HG03139 (cell line): ENCODE data around the gene ACP4.
"Not testable (repeated sequence)": the region's sequence is repeated elsewhere in the genome, so short reads cannot be mapped to it uniquely, and the experiment has no call there.

Source experiments
- ATAC-seq: cut with Tn5 transposase; IDR thresholded peaks from one replicate; pipeline ENCODE4 v1.9.1; 2021; ENCODE audit not compliant: unreplicated experiment

The ACP4 gene

GRCh38 chr19:50773454-50773853 is 16.8 kb upstream of the ACP4 start:
- not testable (repeated sequence) for ATAC-seq

- ATAC-seq: no peak
Observed at GRCh38 chr19:50776131-50776530, 14.1 kb upstream of the ACP4 start.

- ATAC-seq: no peak
Observed at GRCh38 chr19:50777261-50777660, 13.0 kb upstream of the ACP4 start.

- ATAC-seq: no peak
Observed at GRCh38 chr19:50777830-50778303, 12.3 kb upstream of the ACP4 start.

GRCh38 chr19:50778906-50779430 is 11.2 kb upstream of the ACP4 start:
- ATAC-seq: no peak

GRCh38 chr19:50779504-50780457 is 10.4 kb upstream of the ACP4 start:
- no peak for ATAC-seq

- no peak for ATAC-seq
Observed at GRCh38 chr19:50780753-50781435, 9.3 kb upstream of the ACP4 start.

GRCh38 chr19:50783848-50784152 is 6.4 kb upstream of the ACP4 start:
- ATAC-seq: not testable (repeated sequence)

- no peak for ATAC-seq
Observed at GRCh38 chr19:50784710-50785109, 5.5 kb upstream of the ACP4 start.

GRCh38 chr19:50785329-50785728 is 4.9 kb upstream of the ACP4 start:
- no peak for ATAC-seq

GRCh38 chr19:50790922-50791467 is 780 bp downstream of the ACP4 start:
- ATAC-seq: no peak

GRCh38 chr19:50791594-50792271 is 1.5 kb downstream of the ACP4 start:
- ATAC-seq: no peak

GRCh38 chr19:50792272-50793250 is 2.3 kb downstream of the ACP4 start:
- no peak for ATAC-seq

- no peak for ATAC-seq
Observed at GRCh38 chr19:50793558-50794065, 3.4 kb downstream of the ACP4 start.

- no peak for ATAC-seq
Observed at GRCh38 chr19:50794074-50794875, 4.1 kb downstream of the ACP4 start.

- no peak for ATAC-seq
Observed at GRCh38 chr19:50794876-50795663, 4.9 kb downstream of the ACP4 start.

GRCh38 chr19:50795664-50796073 is 5.5 kb downstream of the ACP4 start:
- ATAC-seq: no peak

- no peak for ATAC-seq
Observed at GRCh38 chr19:50796128-50796633, 6.0 kb downstream of the ACP4 start.
